IMR-90 (cell line): ENCODE measurements around the gene TIMM23B. TPM values are rescaled to one million over a fixed set of nuclear protein-coding genes. Genes with fewer than 3 reads are reported as not detected.
"Not testable (repeated sequence)": the region's sequence is repeated elsewhere in the genome, so short reads cannot be mapped to it uniquely, and the experiment has no call there.

Source experiments
- ATAC-seq: fragments of 200-7000 bp; cut with Tn5 transposase; 2 replicates; pipeline ENCODE4 v1.9.1; 2020; ENCODE audit warnings: low read depth, mild to moderate bottlenecking, moderate library complexity
- BruUV-seq: library from RNA; stranded (reverse); fragments of 400-500 nt; replicated peaks from 2 replicates; lab custom pipeline; 2021; lab: Mats Ljungman, UMichigan
- CTCF ChIA-PET: fragments of 300-600 bp; formaldehyde crosslinking; extraction: SDS; loops from one replicate; lab custom pipeline; 2021; ENCODE audit warnings: antibody characterized with exemption; lab: Yijun Ruan, JAX
- POLR2A ChIA-PET: fragments of 300-600 bp; sonication (Branson Sonifier 250); formaldehyde crosslinking; loops from one replicate; lab custom pipeline; 2022; ENCODE audit warnings: antibody characterized with exemption; ENCODE audit not compliant: unreplicated experiment; lab: Charles Lee
- DNase-seq: peaks from one replicate; pipeline ENCODE4 v3.0.0; 2013
- H2AFZ ChIP-seq: replicated peaks from 2 replicates; pipeline ENCODE3; 2013; ENCODE audit warnings: low read length, mild to moderate bottlenecking; ENCODE audit not compliant: poor library complexity
- H2AK5ac ChIP-seq: 2 replicates; pipeline ENCODE4 v1.6.1; 2013; ENCODE audit warnings: low read depth, low read length, inconsistent platforms
- H2AK9ac ChIP-seq: replicated peaks from 2 replicates; pipeline ENCODE3; 2013; ENCODE audit warnings: mild to moderate bottlenecking, low read depth, low read length, moderate library complexity; ENCODE audit not compliant: poor library complexity
- H2BK120ac ChIP-seq: 2 replicates; pipeline ENCODE4 v1.6.1; 2013; ENCODE audit warnings: low read depth, low read length, inconsistent platforms
- H2BK15ac ChIP-seq: 3 replicates; pipeline ENCODE4 v1.6.1; 2013; ENCODE audit warnings: low read depth, low read length, inconsistent platforms
- H2BK20ac ChIP-seq: 2 replicates; pipeline ENCODE4 v1.6.1; 2013; ENCODE audit warnings: low read depth, mild to moderate bottlenecking, inconsistent platforms, low read length, moderate library complexity
- H2BK5ac ChIP-seq: 2 replicates; pipeline ENCODE4 v1.6.1; 2013; ENCODE audit warnings: mild to moderate bottlenecking, low read depth, low read length, inconsistent platforms; ENCODE audit not compliant: poor library complexity, severe bottlenecking
- H3K14ac ChIP-seq: replicated peaks from 2 replicates; pipeline ENCODE4 v1.6.1; 2013; ENCODE audit warnings: low read depth, low read length, inconsistent platforms
- H3K18ac ChIP-seq: 2 replicates; pipeline ENCODE4 v1.6.1; 2013; ENCODE audit warnings: low read depth, low read length, control low read depth
- H3K23ac ChIP-seq: 2 replicates; pipeline ENCODE4 v1.6.1; 2013; ENCODE audit warnings: low read depth, low read length, inconsistent platforms
- H3K27ac ChIP-seq: 2 replicates; pipeline ENCODE4 v1.5.1; 2013; ENCODE audit warnings: mild to moderate bottlenecking, control low read depth, low read length; ENCODE audit not compliant: insufficient read depth
- H3K27me3 ChIP-seq: 2 replicates; pipeline ENCODE4 v1.6.1; 2013; ENCODE audit warnings: low read length; ENCODE audit not compliant: control insufficient read depth, insufficient read depth
- H3K36me3 ChIP-seq: 2 replicates; pipeline ENCODE4 v1.6.1; 2013; ENCODE audit warnings: low read length, mixed read lengths; ENCODE audit not compliant: control insufficient read depth, insufficient read depth
- H3K4ac ChIP-seq: 2 replicates; pipeline ENCODE4 v1.6.1; 2013; ENCODE audit warnings: low read depth, low read length, inconsistent platforms
- H3K4me1 ChIP-seq: 2 replicates; pipeline ENCODE4 v1.6.1; 2013; ENCODE audit warnings: low read length, mixed read lengths; ENCODE audit not compliant: control insufficient read depth, insufficient read depth
- H3K4me2 ChIP-seq: 2 replicates; pipeline ENCODE4 v1.6.1; 2013; ENCODE audit warnings: low read depth, mild to moderate bottlenecking, control low read depth, low read length, moderate library complexity
- H3K4me3 ChIP-seq: 2 replicates; pipeline ENCODE4 v1.5.1; 2013; ENCODE audit warnings: low read depth, mild to moderate bottlenecking, control low read depth, low read length, moderate library complexity; ENCODE audit not compliant: insufficient read depth
- H3K56ac ChIP-seq: 2 replicates; pipeline ENCODE4 v1.6.1; 2013; ENCODE audit warnings: low read length, inconsistent platforms; ENCODE audit not compliant: insufficient read depth; ENCODE audit errors: extremely low read depth
- H3K79me1 ChIP-seq, 2 experiments: 2 replicates each; pipeline ENCODE4 v1.6.1; 2013; ENCODE audit warnings: low read length in 2 of 2, inconsistent platforms in 1 of 2, low read depth in 1 of 2
- H3K9ac ChIP-seq: 2 replicates; pipeline ENCODE4 v1.6.1; 2013; ENCODE audit warnings: low read depth, low read length, control low read depth
- H3K9me1 ChIP-seq: 2 replicates; pipeline ENCODE4 v1.6.1; 2013; ENCODE audit warnings: low read length, inconsistent platforms; ENCODE audit not compliant: insufficient read depth
- H3K9me3 ChIP-seq: 2 replicates; pipeline ENCODE4 v1.6.1; 2013; ENCODE audit warnings: low read length; ENCODE audit not compliant: control insufficient read depth, insufficient read depth
- H4K20me1 ChIP-seq: 2 replicates; pipeline ENCODE4 v1.6.1; 2013; ENCODE audit warnings: low read length, inconsistent platforms; ENCODE audit not compliant: insufficient read depth
- H4K5ac ChIP-seq: 2 replicates; pipeline ENCODE4 v1.6.1; 2013; ENCODE audit warnings: mild to moderate bottlenecking, low read depth, low read length, control low read depth
- H4K8ac ChIP-seq, 2 experiments: 2 replicates each; pipeline ENCODE4 v1.6.1; 2013; ENCODE audit warnings: low read depth in 2 of 2, low read length in 2 of 2, control low read depth in 1 of 2, inconsistent platforms in 1 of 2
- H4K91ac ChIP-seq: 2 replicates; pipeline ENCODE4 v1.6.1; 2013; ENCODE audit warnings: low read depth, low read length, inconsistent platforms; ENCODE audit not compliant: insufficient read depth
- WGBS, 2 experiments: methylation state at CpG; one replicate each; pipeline versions ENCODE4 v1.1.5 to v1.1.7; 2013; ENCODE audit warnings: missing lambda C conversion rate in 2 of 2; ENCODE audit not compliant: insufficient read length in 1 of 2; ENCODE audit errors: extremely low coverage in 2 of 2; 5-methylcytosine and 5-hydroxymethylcytosine counted together
- dilution Hi-C: fragments of 300-500 bp; cut with HindIII; formaldehyde crosslinking; loops from one replicate; pipeline ENCODE4 v1.14.3; 2018; ENCODE audit warnings: low sequenced_read_pairs; ENCODE audit not compliant: unreplicated experiment
- in situ Hi-C: fragments of 300-500 bp; cut with MboI; formaldehyde crosslinking; loops from 3 replicates; pipeline ENCODE4 v1.14.3; 2019; ENCODE audit warnings: low sequenced_read_pairs, inconsistent platforms, mixed read lengths
- intact Hi-C: fragments of 100-400 bp; cut with micrococcal nuclease; formaldehyde crosslinking; loops from 2 replicates; pipeline ENCODE4 v1.10.0; 2022
- polyA plus RNA-seq, 3 experiments: library from polyadenylated mRNA; depleted of rRNA; stranded (reverse); fragments of >200 nt; gene quantifications; 2 replicates each; pipeline ENCODE4 v1.2.3, GENCODE V29; 2012; ENCODE audit warnings: low replicate concordance in 1 of 3
- total RNA-seq: library from RNA; depleted of rRNA; stranded (reverse); fragments of >200 nt; gene quantifications from 2 replicates; pipeline ENCODE4 v1.2.3, GENCODE V29; 2012

Gene TIMM23B
- total and polyA plus RNA-seq, 2 of the 4 experiments (the other 2 are of a cell fraction) = 13.8 to 14.2 TPM

- H3K9me3 ChIP-seq, H2AFZ ChIP-seq, H3K9ac ChIP-seq, H2BK5ac ChIP-seq, dilution Hi-C loops, H3K79me1 ChIP-seq, H4K91ac ChIP-seq, intact Hi-C loops, in situ Hi-C loops, H3K4me1 ChIP-seq, H3K14ac ChIP-seq, H3K9me1 ChIP-seq, H2BK20ac ChIP-seq, H2AK9ac ChIP-seq, H3K56ac ChIP-seq, H3K27ac ChIP-seq, H3K18ac ChIP-seq, H2BK15ac ChIP-seq, H4K8ac ChIP-seq, CTCF ChIA-PET, H2BK120ac ChIP-seq, POLR2A ChIA-PET, BruUV-seq, H3K4me3 ChIP-seq, H3K23ac ChIP-seq, H4K5ac ChIP-seq, H3K4me2 ChIP-seq, H3K4ac ChIP-seq, H2AK5ac ChIP-seq, H4K20me1 ChIP-seq, H3K27me3 ChIP-seq, H3K36me3 ChIP-seq: not testable (repeated sequence)
- ATAC-seq (peak; percentile 49), DNase-seq (peak; percentile 0)
- no CpG with 5 or more reads among the region's 3 CpGs for WGBS, 2 experiments
Measured at GRCh38 chr10:49972094-49972493, 30.2 kb downstream of the TIMM23B start.

- H3K36me3 ChIP-seq, CTCF ChIA-PET, H3K9me3 ChIP-seq, H2BK5ac ChIP-seq, H2BK120ac ChIP-seq, H4K8ac ChIP-seq, H4K5ac ChIP-seq, DNase-seq, H2BK15ac ChIP-seq, H3K4me3 ChIP-seq, H3K27me3 ChIP-seq, H3K4me1 ChIP-seq, H4K20me1 ChIP-seq, dilution Hi-C loops, H3K79me1 ChIP-seq, H3K9me1 ChIP-seq, in situ Hi-C loops, H3K4ac ChIP-seq, H2BK20ac ChIP-seq, intact Hi-C loops, H3K14ac ChIP-seq, H3K4me2 ChIP-seq, H3K56ac ChIP-seq, H4K91ac ChIP-seq, H3K23ac ChIP-seq, BruUV-seq, ATAC-seq, POLR2A ChIA-PET, H3K18ac ChIP-seq, H2AK9ac ChIP-seq, H2AFZ ChIP-seq, H2AK5ac ChIP-seq, H3K27ac ChIP-seq, H3K9ac ChIP-seq: not testable (repeated sequence)
- no CpG with 5 or more reads among the region's 3 CpGs for WGBS, 2 experiments
Measured at GRCh38 chr10:49977756-49978155, 35.9 kb downstream of the TIMM23B start.
